Measurements from ENCODE around the gene NLGN3.

DNA sequence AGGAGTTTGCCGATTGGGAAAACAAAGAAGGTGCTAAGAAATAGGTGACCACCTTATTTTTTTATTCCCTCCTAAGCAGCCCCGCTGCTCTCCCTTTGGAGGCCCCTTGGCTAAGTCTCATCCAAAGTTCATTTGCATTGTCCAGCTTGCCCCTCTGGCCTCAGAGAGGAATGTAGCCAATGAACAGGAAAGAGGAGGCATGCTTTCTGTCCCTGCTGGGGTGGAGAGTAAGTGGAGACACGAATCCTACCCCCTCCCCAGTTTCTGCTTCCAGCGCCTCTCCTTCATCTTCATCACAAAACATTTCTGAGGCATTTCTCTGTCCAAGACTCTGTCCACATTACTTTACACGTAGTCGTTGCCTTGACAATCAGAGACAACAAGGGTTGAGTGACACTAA lies 38.7 kb downstream of the NLGN3 start:
- TF ChIP-seq, protein P1, sequence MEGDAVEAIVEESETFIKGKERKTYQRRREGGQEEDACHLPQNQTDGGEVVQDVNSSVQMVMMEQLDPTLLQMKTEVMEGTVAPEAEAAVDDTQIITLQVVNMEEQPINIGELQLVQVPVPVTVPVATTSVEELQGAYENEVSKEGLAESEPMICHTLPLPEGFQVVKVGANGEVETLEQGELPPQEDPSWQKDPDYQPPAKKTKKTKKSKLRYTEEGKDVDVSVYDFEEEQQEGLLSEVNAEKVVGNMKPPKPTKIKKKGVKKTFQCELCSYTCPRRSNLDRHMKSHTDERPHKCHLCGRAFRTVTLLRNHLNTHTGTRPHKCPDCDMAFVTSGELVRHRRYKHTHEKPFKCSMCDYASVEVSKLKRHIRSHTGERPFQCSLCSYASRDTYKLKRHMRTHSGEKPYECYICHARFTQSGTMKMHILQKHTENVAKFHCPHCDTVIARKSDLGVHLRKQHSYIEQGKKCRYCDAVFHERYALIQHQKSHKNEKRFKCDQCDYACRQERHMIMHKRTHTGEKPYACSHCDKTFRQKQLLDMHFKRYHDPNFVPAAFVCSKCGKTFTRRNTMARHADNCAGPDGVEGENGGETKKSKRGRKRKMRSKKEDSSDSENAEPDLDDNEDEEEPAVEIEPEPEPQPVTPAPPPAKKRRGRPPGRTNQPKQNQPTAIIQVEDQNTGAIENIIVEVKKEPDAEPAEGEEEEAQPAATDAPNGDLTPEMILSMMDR (IDR thresholded peaks at IDR 0.05; ENCODE audit: borderline replicate concordance, extremely low read depth, low read length, poor library complexity, severe bottlenecking), result no peak
- no peak for TF ChIP-seq EZH2 (IDR thresholded peaks at IDR 0.05; ENCODE audit: borderline replicate concordance, low read depth, low read length, severe bottlenecking)
